Amniotic epithelial cell (primary cell): ENCODE data around the gene SERTM2.
"Not testable (repeated sequence)": the region's sequence is repeated elsewhere in the genome, so short reads cannot be mapped to it uniquely, and the experiment has no call there.

Source experiments
- DNase-seq: peaks from one replicate; pipeline ENCODE4 v3.0.0-alpha.2; 2010; ENCODE audit warnings: low read depth

Gene SERTM2

GRCh38 chrX:111511477-111511876 lies at the start of gene SERTM2:
Gene SERTM2 (plus strand): TSS chrX:111511645. CDS start chrX:111518858, 7,213 bp downstream.
- peak; percentile 82 for DNase-seq

DNA sequence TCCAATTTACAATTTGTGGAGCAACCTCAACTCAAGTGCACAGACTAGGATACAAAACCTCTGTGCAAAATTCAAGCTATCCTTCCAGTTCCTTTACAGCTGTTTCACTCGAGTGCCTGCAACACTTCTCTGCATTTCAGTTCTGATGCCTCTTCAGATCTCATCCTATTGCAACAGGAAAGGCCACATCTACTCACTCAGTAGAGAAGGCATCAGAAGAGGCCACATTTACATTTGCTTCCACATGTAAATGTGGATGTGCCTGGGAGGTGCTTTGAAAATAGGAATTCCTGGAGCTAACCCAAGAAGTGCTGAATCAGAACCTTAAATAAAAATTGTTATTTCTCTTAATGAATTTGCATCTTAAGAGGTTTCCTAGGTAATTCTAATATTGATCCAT lies 45.8 kb upstream of the SERTM2 start:
- DNase-seq: no peak

- DNase-seq: no peak
Observed at GRCh38 chrX:111467896-111468295, 43.5 kb upstream of the SERTM2 start.

DNA sequence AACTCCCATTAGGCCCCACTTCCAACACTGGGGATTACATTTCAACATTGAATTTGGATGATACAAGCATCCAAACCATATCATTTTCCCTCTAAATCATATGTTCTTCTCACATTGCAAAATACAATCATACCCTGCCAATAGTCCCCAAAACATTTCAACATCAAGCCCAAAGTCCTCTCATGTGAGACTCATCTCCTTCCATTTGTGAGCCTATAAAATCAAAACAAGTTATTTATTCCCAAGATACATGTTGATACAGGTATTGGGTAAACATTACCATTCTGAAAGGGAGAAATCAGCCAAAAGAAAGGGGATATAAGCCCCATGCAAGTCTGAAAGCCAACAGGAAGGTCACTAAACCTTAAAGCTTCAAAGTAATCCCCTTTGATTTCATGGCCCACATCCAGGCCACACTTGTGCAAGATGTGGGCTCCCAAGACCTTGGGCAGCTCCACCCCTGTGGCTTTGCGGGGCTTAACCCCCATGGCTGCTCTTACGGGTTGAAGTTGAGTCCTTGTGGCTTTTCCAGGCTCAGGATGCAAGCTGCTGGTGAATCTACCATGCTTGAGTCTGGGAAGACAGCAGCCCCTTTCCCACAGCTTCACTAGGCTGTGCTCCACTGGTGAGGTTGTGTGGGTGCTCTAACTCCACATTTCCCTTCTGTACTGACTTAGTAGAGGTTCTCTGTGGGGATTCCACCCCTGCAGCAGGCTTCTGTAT lies 40.6 kb upstream of the SERTM2 start:
- peak; percentile 42 for DNase-seq

DNA sequence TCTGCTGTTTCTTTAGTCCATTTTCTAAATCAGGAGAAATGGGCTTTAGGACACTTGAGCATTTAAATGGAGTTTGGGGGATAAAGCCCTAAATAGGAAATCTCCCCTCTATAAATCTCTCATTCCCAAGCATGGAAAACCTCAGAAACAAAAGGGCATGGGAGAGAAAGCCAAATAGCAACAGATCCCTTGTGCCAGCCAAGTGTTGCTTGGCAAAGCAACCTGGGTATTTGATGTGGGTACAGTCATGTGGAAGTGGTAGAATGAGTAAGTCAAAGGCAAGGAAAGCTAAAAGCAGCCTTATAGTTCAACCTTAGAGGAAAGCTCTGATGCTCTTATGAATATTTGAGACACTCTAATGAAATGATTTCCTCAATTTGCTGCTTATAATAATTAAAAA lies 29.5 kb upstream of the SERTM2 start:
- DNase-seq: no peak

GRCh38 chrX:111483135-111483534 lies 28.3 kb upstream of the SERTM2 start:
- DNase-seq: no peak

- DNase-seq: no peak
Observed at GRCh38 chrX:111483881-111484280, 27.6 kb upstream of the SERTM2 start.

DNA sequence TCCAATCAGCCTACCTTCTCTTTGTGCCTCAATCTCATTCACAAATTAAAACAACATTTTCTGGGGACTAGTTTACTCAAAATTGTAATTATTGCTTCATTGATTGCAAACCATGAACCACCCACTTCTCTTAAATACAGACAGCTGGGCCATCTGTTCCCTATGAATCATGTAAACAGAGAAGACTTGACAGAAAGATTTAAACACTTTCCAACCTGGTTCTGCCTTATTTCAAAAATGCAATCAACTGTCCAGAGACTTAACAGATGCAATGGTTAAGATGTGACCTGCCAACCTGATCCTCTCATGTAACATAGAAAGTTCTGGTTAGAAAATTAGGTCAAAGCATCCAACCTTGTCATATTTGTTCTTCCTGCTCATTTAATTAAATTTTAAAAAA lies 20.8 kb upstream of the SERTM2 start:
- DNase-seq: peak; percentile 85

DNA sequence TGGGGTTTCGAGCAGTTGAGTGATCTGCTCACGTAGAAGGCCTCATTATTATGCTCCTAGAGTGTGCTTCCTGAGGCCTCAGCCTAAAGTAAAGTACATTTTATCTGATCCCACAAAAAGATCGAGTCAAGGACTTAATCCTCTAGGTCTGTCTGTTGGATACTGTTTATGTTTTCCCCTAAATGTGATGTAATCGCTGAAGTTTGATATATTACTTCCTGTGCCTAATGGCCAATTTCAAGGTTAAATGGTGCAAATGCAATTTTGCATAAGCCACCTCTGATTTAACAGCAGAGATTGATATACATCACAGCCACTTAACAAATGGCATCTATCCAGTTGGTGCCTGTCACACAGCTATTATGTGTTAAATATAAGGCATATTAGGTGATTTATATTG lies 19.4 kb upstream of the SERTM2 start:
- peak; percentile 63 for DNase-seq

- DNase-seq: no peak
Observed at GRCh38 chrX:111498538-111499103, 12.8 kb upstream of the SERTM2 start.

DNA sequence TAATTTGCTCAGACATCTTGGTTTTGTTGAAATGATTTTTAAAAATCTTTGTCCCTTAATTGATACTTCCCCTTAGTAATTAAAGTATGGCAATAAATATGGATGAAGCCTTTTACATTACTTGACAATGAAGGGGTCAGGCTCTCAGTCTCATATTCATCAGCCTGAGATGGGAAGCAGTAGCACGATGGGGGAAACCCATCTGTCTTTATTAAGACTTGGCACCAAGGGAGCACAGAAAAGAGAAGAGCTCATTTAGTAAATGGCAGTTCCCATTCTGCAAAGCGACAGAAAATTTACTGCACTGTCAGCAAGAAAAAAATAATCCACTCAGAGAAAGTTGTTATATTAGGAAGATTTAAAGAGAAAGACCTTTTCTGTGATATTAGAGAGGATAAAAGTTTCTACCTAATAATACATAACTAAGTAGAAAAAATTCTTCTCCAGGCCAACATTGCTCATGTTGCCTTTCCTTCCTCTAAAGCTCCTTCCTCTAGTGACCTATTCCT lies 7.9 kb upstream of the SERTM2 start:
- DNase-seq: no peak

GRCh38 chrX:111504941-111505340 lies 6.5 kb upstream of the SERTM2 start:
- DNase-seq: no peak

DNA sequence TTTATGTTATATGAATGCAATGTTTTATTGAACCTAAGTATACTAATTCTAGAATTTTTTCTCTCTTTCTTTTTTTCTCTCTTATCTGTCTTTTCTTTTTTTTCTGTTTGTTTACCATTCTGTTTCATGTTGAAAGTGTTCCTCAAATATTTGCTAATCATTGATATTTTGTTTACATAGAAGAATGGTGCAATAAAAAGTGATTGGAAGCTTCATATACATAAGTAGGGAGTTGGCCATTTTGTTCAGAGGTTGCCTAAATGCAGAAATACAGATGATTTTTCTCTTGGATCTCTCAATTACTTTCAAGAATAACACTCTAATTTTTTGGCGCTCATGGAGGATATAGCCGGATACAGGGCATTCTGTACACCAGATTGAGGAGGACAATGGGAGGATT lies 5.7 kb upstream of the SERTM2 start:
- DNase-seq: no peak

DNA sequence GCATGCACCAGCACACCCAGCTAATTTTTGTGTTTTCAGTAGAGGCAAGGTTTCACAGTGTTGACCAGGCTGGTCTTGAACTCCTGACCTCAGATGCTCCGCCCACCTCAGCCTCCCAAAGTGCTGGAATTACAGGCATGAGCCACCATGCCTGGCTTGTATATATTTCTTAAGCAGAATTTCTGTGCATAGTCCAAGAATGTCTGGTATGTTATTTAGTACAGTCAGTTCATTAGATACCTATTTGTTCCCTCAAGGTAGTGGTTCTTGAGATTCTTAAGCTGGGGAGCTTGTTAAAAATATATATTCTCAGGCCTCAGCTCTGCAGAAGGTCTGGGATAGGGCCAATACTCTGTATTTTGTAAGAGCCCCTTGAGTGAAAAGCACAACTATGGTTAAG lies 4.6 kb upstream of the SERTM2 start:
- DNase-seq: peak; percentile 68

GRCh38 chrX:111507933-111508332 lies 3.5 kb upstream of the SERTM2 start:
- DNase-seq: peak; percentile 83

GRCh38 chrX:111515298-111515697 lies 3.9 kb downstream of the SERTM2 start:
- DNase-seq: no peak

- DNase-seq: no peak
Observed at GRCh38 chrX:111518667-111519066, 7.2 kb downstream of the SERTM2 start.

GRCh38 chrX:111519215-111519614 lies 7.8 kb downstream of the SERTM2 start:
- peak; percentile 88 for DNase-seq

DNA sequence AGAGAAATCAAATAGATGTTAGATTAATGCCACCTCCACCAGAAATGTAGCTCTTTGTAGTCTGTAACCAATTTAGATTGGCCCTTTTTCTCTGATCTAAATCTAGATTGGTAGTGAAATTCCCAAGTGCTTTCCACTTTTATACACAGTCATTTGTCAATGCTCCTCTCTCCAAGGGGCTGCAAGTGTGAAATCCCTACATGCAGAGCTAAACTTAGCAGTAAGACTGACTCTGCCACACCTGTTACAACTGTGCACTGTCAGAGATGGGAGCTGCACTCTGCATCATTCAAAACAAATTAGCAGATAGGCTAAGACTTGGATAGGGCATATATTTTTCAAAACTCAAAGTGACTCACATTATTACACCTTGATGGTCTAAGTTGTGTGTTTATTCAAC lies 9.1 kb downstream of the SERTM2 start:
- DNase-seq: no peak

DNA sequence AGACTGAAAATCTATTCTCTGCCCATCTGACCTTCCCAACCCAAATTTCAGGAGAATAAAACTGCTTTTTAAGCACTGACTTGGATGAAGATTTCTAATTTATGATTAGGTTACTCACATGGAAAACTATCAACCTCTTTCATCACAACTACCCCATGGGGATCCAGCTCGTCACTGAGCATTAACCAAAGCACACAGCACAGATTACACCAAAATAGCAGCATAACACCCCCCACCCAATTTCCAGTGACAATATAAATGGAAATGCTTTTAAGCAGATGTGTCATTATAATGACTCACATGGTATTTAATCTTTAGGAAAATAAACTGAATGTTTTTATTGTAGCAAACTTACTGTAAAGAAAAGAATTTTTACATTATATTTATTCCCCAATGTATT lies 9.7 kb downstream of the SERTM2 start:
- no peak for DNase-seq

DNA sequence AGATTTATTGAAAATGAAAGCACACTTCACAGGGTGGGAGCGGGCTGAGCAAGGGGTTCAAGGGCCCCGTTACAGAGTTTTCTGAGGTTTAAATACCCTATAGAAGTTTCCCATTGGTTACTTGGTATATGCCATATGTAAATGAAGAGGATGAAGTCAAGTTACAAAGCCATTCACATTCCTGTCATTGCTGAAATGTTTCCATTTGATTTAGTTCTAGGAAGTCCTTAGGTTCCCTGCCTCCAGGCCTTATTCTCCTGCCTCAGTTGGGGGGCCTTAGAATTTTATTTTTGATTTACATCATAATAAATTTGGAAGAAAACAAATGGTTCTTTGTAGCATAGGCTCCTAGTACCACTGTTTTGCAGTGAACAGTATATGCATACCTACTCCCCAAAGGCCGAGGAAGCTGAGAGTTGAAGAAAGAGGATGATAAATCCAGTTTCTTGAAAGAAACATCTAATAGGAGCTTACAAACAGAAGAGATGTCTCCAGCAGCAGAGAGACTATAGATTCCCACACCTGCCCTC lies 31.8 kb downstream of the SERTM2 start:
- DNase-seq: no peak

- DNase-seq: not testable (repeated sequence)
Observed at GRCh38 chrX:111549235-111549634, 37.8 kb downstream of the SERTM2 start.

DNA sequence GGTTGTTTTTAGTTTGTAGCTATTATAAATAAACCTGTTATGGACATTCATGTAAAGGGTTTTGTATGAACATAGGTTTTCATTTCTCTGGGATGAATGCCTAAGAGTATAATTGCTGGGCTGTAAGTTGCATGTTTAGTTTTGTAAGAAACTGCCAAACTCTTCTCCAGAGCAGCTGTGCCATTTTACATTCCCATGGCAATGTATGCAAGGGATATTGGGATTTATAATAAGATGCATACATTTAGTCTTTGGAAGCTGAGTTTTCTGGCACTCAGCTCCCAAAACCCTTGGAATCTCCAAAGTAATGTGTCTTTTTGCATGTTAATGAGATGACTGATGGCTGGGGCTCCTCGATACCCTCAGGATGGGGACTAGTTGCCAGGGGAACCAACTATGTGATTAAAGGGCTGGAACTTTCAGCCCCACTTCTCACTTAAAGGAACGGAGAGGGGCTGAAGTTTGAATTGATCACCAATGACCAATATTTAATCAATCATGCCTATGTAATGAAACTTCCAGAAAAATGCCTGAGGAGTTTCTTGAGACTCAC lies 44.0 kb downstream of the SERTM2 start:
- DNase-seq: no peak
